ENCODE data around the gene USP6NL. TPM values are rescaled to one million over a fixed set of nuclear protein-coding genes. Genes with fewer than 3 reads are reported as not detected.

USP6NL gene
- total RNA-seq, 4 donors from 2014 or later, result 28.8 to 56.4 (median 34.0) TPM

- Histone ChIP-seq H3K4me3 (no peak overlapping the region), H3K27ac (peak overlapping the region in 1 of 4 donors; percentile 21), H3K36me3 (no peaks in the 10 kb centered on the region), H3K27me3 (no peaks in the 10 kb centered on the region), H3K9me3 (no peaks in the 10 kb centered on the region), H3K4me1 (peaks cover 0 to 24% (median 0%) of the 10 kb centered on the region in 3 donors)
- TF ChIP-seq POLR2A (IDR thresholded peaks at IDR 0.05) (no peak), CTCF (IDR thresholded peaks at IDR 0.05) (no peak)
- intact Hi-C loops (cut with DNase I), result no loop called here
- DNase-seq, result no peak
- WGBS, 2 donors, result 40 to 42% methylated on average over 7 of the region's 7 CpGs
These were observed 8.4 kb downstream of the USP6NL start for GRCh38 chr10:11602919-11603523.

GRCh38 chr10:11602358-11602757, 9.1 kb downstream of the USP6NL start:
- Histone ChIP-seq H3K27ac (peak overlapping the region in 1 of 4 donors; percentile 21), H3K27me3 (no peaks in the 10 kb centered on the region), H3K4me3 (no peak overlapping the region), H3K9me3 (no peaks in the 10 kb centered on the region), H3K36me3 (no peaks in the 10 kb centered on the region), H3K4me1 (peaks cover 0 to 17% (median 0%) of the 10 kb centered on the region in 3 donors)
- intact Hi-C loops (cut with DNase I), result no loop called here
- 35 to 64% methylated on average over 7 of the region's 7 CpGs for WGBS, 2 donors
- no peak for DNase-seq
- TF ChIP-seq POLR2A (IDR thresholded peaks at IDR 0.05), result no peak
- no peak for TF ChIP-seq CTCF (IDR thresholded peaks at IDR 0.05)

GRCh38 chr10:11601670-11602069, 9.8 kb downstream of the USP6NL start:
- H3K4me3 ChIP-seq, result no peak overlapping the region
- no peak for TF ChIP-seq CTCF (IDR thresholded peaks at IDR 0.05)
- TF ChIP-seq POLR2A (IDR thresholded peaks at IDR 0.05), result no peak
- DNase-seq, result no peak
- H3K9me3 ChIP-seq, result no peaks in the 10 kb centered on the region
- no peak overlapping the region for H3K27ac ChIP-seq
- H3K36me3 ChIP-seq, result no peaks in the 10 kb centered on the region
- intact Hi-C loops (cut with DNase I), result no loop called here
- 83 to 100% methylated on average over 1 of the region's 1 CpG for WGBS, 2 donors
- H3K4me1 ChIP-seq, result peaks cover 0 to 17% (median 0%) of the 10 kb centered on the region in 3 donors
- H3K27me3 ChIP-seq, result no peaks in the 10 kb centered on the region

- intact Hi-C loops (cut with DNase I), result no loop called here
- H3K27ac ChIP-seq, result no peak overlapping the region
- TF ChIP-seq CTCF (IDR thresholded peaks at IDR 0.05) (no peak), POLR2A (IDR thresholded peaks at IDR 0.05) (no peak)
- 88 to 92% methylated on average over 3 of the region's 3 CpGs for WGBS, 2 donors
- peaks cover 0 to 19% (median under 1%) of the 10 kb centered on the region in 3 donors for H3K4me1 ChIP-seq
- H3K27me3 ChIP-seq, result no peaks in the 10 kb centered on the region
- no peak for DNase-seq
- no peaks in the 10 kb centered on the region for H3K9me3 ChIP-seq
- peaks cover 0 to 6% (median 0%) of the 10 kb centered on the region in 3 donors for H3K36me3 ChIP-seq
- H3K4me3 ChIP-seq, result no peak overlapping the region
These were observed 11.2 kb downstream of the USP6NL start for GRCh38 chr10:11600280-11600679.

- H3K36me3 ChIP-seq, result peaks cover 0 to 16% (median 0%) of the 10 kb centered on the region in 3 donors
- DNase-seq, result no peak
- WGBS, 2 donors, result 73 to 78% methylated on average over 8 of the region's 8 CpGs
- no peaks in the 10 kb centered on the region for H3K9me3 ChIP-seq
- TF ChIP-seq CTCF (IDR thresholded peaks at IDR 0.05) (no peak), POLR2A (IDR thresholded peaks at IDR 0.05) (no peak)
- peaks cover 0 to 28% (median 3%) of the 10 kb centered on the region in 3 donors for H3K4me1 ChIP-seq
- no peaks in the 10 kb centered on the region for H3K27me3 ChIP-seq
- no peak overlapping the region for H3K4me3 ChIP-seq
- no peak overlapping the region for H3K27ac ChIP-seq
- intact Hi-C loops (cut with DNase I), result no loop called here
These were observed 12.6 kb downstream of the USP6NL start for GRCh38 chr10:11598712-11599397.
